K562 (cell line): ENCODE data around the gene OTOG.

Experiments used
- CREM ChIP-seq: IDR thresholded peaks from 2 replicates; pipeline ENCODE4 v1.6.1; 2014; ENCODE audit warnings: antibody characterized with exemption, low read depth
- ETV6 ChIP-seq, 3 experiments: fragments of 150-350 bp in 1 of 3; sonication (generic) in 1 of 3; formaldehyde crosslinking in 1 of 3; IDR thresholded peaks; 2 replicates each; pipeline versions ENCODE4 v1.6.1 to v1.8.0; 2014 to 2022; ENCODE audit warnings: borderline replicate concordance in 2 of 3, low read depth in 2 of 3, antibody characterized with exemption in 1 of 3, low read length in 1 of 3, mild to moderate bottlenecking in 1 of 3, missing genetic modification reagents in 1 of 3
- HNRNPLL ChIP-seq: fragments of 200-400 bp; formaldehyde crosslinking; IDR thresholded peaks from 2 replicates; pipeline ENCODE4 v1.6.1; 2017; ENCODE audit warnings: low read length, low read depth, mild to moderate bottlenecking; ENCODE audit not compliant: poor library complexity, severe bottlenecking
- JUND ChIP-seq, 2 experiments: IDR thresholded peaks; 2 replicates in 1 of 2; 3 replicates in 1 of 2; pipeline ENCODE4 v1.6.1; 2011; ENCODE audit warnings: borderline replicate concordance in 2 of 2, low read depth in 2 of 2, low read length in 2 of 2, improper control_type of control experiment in 1 of 2, missing biosample characterization in 1 of 2, missing genetic modification characterization in 1 of 2, missing genetic modification reagents in 1 of 2
- PCBP2 ChIP-seq: fragments of 200-400 bp; formaldehyde crosslinking; IDR thresholded peaks from 2 replicates; pipeline ENCODE4 v1.6.1; 2018; ENCODE audit warnings: low read length, low read depth, mild to moderate bottlenecking, moderate library complexity; ENCODE audit not compliant: poor library complexity, severe bottlenecking
- POLR2AphosphoS5 ChIP-seq: IDR thresholded peaks from 2 replicates; pipeline ENCODE4 v1.6.1; 2011; ENCODE audit warnings: mild to moderate bottlenecking, low read depth, low read length, moderate library complexity; ENCODE audit not compliant: control insufficient read depth, insufficient read depth
- SETDB1 ChIP-seq: IDR thresholded peaks from one replicate; pipeline ENCODE4 v1.6.1; 2012; ENCODE audit warnings: low read length, control low read depth, inconsistent platforms
- ZNF239 ChIP-seq: fragments of 250-450 bp; sonication (Bioruptor Pico); IDR thresholded peaks from 2 replicates; pipeline ENCODE4 v1.4.0; 2020; ENCODE audit warnings: mild to moderate bottlenecking
- TF ChIP-seq, protein P1 (sequence below): fragments of 250-450 bp; sonication (Bioruptor Pico); IDR thresholded peaks from 2 replicates; pipeline ENCODE4 v1.5.0; 2021
- TF ChIP-seq, protein P2 (sequence below), 2 experiments: fragments of 450-650 bp; formaldehyde crosslinking in 1 of 2; IDR thresholded peaks; 2 replicates each; pipeline versions ENCODE4 v1.4.0 to v1.6.1; 2014 to 2020; ENCODE audit warnings: mild to moderate bottlenecking in 2 of 2, borderline replicate concordance in 1 of 2, low read depth in 1 of 2
- TF ChIP-seq, protein P3 (sequence below), 3 experiments: IDR thresholded peaks in 2 of 3; conservative IDR thresholded peaks in 1 of 3; 2 replicates each; pipeline ENCODE4 v1.5.1; 2011 to 2012; ENCODE audit warnings: low read length in 3 of 3, mild to moderate bottlenecking in 3 of 3, control low read depth in 2 of 3, improper control_type of control experiment in 1 of 3, inconsistent platforms in 1 of 3, low read depth in 1 of 3, mixed read lengths in 1 of 3, moderate library complexity in 1 of 3; ENCODE audit not compliant: insufficient read depth in 2 of 3

DNA sequence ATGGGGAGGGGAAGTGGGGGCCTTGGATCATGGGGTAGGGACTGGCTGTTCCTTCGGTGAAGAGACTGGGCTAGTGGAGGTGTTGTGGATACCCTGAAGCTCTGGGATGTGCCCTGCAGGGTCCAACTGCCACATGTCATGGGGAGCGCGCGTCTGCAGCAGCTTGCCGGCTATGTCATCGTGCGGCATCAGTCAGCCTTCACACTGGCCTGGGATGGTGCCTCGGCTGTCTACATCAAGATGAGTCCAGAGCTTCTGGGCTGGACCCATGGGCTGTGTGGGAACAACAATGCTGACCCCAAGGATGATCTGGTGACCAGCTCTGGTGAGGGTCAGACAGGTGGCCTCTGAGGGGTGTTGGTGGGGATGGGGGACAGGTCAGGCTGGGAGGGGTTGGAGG is 9.9 kb downstream of the OTOG start:
- TF ChIP-seq HNRNPLL (no peak), ZNF239 (CRISPR knock-in tag) (no peak), SETDB1 (no peak), ETV6 (IDR thresholded peaks at IDR 0.05; ENCODE audit: borderline replicate concordance in 1 of 2, low read depth in 2 of 2, low read length in 1 of 2) (no peak), ETV6 (CRISPR knock-in tag; IDR thresholded peaks at IDR 0.05; ENCODE audit: borderline replicate concordance) (no peak), JUND (IDR thresholded peaks at IDR 0.05; ENCODE audit: borderline replicate concordance, low read depth, low read length) (no peak), JUND (tag; IDR thresholded peaks at IDR 0.05; ENCODE audit: borderline replicate concordance, low read depth, low read length) (no peak), CREM (no peak), POLR2AphosphoS5 (no peak), PCBP2 (no peak)
- TF ChIP-seq, protein P1, sequence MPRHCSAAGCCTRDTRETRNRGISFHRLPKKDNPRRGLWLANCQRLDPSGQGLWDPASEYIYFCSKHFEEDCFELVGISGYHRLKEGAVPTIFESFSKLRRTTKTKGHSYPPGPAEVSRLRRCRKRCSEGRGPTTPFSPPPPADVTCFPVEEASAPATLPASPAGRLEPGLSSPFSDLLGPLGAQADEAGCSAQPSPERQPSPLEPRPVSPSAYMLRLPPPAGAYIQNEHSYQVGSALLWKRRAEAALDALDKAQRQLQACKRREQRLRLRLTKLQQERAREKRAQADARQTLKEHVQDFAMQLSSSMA: no peak
- TF ChIP-seq, protein P2, sequence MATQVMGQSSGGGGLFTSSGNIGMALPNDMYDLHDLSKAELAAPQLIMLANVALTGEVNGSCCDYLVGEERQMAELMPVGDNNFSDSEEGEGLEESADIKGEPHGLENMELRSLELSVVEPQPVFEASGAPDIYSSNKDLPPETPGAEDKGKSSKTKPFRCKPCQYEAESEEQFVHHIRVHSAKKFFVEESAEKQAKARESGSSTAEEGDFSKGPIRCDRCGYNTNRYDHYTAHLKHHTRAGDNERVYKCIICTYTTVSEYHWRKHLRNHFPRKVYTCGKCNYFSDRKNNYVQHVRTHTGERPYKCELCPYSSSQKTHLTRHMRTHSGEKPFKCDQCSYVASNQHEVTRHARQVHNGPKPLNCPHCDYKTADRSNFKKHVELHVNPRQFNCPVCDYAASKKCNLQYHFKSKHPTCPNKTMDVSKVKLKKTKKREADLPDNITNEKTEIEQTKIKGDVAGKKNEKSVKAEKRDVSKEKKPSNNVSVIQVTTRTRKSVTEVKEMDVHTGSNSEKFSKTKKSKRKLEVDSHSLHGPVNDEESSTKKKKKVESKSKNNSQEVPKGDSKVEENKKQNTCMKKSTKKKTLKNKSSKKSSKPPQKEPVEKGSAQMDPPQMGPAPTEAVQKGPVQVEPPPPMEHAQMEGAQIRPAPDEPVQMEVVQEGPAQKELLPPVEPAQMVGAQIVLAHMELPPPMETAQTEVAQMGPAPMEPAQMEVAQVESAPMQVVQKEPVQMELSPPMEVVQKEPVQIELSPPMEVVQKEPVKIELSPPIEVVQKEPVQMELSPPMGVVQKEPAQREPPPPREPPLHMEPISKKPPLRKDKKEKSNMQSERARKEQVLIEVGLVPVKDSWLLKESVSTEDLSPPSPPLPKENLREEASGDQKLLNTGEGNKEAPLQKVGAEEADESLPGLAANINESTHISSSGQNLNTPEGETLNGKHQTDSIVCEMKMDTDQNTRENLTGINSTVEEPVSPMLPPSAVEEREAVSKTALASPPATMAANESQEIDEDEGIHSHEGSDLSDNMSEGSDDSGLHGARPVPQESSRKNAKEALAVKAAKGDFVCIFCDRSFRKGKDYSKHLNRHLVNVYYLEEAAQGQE (IDR thresholded peaks at IDR 0.05; ENCODE audit: borderline replicate concordance): no peak
- TF ChIP-seq, protein P2 (CRISPR knock-in tag; IDR thresholded peaks at IDR 0.05; ENCODE audit: low read depth): no peak
- TF ChIP-seq, protein P3, sequence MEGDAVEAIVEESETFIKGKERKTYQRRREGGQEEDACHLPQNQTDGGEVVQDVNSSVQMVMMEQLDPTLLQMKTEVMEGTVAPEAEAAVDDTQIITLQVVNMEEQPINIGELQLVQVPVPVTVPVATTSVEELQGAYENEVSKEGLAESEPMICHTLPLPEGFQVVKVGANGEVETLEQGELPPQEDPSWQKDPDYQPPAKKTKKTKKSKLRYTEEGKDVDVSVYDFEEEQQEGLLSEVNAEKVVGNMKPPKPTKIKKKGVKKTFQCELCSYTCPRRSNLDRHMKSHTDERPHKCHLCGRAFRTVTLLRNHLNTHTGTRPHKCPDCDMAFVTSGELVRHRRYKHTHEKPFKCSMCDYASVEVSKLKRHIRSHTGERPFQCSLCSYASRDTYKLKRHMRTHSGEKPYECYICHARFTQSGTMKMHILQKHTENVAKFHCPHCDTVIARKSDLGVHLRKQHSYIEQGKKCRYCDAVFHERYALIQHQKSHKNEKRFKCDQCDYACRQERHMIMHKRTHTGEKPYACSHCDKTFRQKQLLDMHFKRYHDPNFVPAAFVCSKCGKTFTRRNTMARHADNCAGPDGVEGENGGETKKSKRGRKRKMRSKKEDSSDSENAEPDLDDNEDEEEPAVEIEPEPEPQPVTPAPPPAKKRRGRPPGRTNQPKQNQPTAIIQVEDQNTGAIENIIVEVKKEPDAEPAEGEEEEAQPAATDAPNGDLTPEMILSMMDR (IDR thresholded peaks at IDR 0.05 in 2 of 3, conservative IDR thresholded peaks at IDR 0.05 in 1 of 3; ENCODE audit: insufficient read depth in 2 of 3, low read depth in 1 of 3, low read length in 3 of 3): no peak
